EH (cell line): ENCODE results near the gene AKAP7.
"Not testable (repeated sequence)": the region's sequence is repeated elsewhere in the genome, so short reads cannot be mapped to it uniquely, and the experiment has no call there.

Experiments
- DNase-seq: peaks from one replicate; pipeline ENCODE4 v3.0.0-alpha.2; 2015; ENCODE audit warnings: low read depth

The AKAP7 gene

GRCh38 chr6:131251590-131252199 is 116.4 kb downstream of the AKAP7 start:
- no peak for DNase-seq

DNA sequence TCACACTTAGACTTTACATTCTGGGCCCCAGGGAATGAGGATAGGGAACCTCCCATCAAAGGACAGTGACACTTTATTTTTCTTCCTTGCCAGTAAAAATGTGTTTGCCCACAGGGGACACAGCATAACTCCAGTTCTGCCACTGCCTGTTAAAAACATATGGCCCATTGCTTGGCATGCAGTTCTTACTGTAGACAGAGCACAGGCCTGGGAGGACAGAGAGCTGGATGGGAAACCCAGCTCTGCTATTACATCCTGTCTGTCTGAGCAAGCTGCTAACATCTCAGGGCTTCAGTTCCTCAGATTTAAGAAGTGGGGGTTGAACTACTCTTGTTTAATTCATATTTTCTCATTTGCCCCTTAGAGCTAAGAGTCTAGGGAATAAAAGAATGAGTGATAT is 120.2 kb downstream of the AKAP7 start:
- DNase-seq = no peak

GRCh38 chr6:131255911-131256310 is 120.6 kb downstream of the AKAP7 start:
- DNase-seq = no peak

GRCh38 chr6:131257104-131257503 is 121.8 kb downstream of the AKAP7 start:
- DNase-seq = no peak

- DNase-seq = no peak
Measured at GRCh38 chr6:131258010-131258652, 122.9 kb downstream of the AKAP7 start.

- DNase-seq = no peak
Measured at GRCh38 chr6:131258816-131259476, 123.7 kb downstream of the AKAP7 start.

- DNase-seq = not testable (repeated sequence)
Measured at GRCh38 chr6:131260960-131261359, 125.7 kb downstream of the AKAP7 start.

GRCh38 chr6:131262060-131262459 is 126.8 kb downstream of the AKAP7 start:
- no peak for DNase-seq

DNA sequence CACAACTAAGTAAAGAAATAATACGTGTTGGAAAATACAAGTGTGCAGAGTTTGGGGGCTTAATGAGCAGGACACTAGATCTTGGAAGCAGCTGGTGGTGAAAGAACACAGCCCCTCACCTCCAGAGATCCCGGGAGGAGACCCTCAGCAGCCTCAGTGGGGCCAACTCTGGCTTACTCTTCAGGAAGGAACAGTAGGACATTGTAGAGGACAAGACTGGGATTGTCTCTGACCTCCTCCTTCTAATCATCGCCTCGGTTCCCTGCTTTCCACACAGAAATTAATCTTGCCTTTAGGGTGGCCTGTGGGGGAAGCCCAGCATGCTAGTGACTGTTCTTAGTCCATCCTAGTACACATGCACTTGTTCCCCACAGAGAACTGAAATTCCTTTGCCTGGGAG is 130.7 kb downstream of the AKAP7 start:
- DNase-seq = no peak

GRCh38 chr6:131268303-131268702 is 133.0 kb downstream of the AKAP7 start:
- DNase-seq = no peak

DNA sequence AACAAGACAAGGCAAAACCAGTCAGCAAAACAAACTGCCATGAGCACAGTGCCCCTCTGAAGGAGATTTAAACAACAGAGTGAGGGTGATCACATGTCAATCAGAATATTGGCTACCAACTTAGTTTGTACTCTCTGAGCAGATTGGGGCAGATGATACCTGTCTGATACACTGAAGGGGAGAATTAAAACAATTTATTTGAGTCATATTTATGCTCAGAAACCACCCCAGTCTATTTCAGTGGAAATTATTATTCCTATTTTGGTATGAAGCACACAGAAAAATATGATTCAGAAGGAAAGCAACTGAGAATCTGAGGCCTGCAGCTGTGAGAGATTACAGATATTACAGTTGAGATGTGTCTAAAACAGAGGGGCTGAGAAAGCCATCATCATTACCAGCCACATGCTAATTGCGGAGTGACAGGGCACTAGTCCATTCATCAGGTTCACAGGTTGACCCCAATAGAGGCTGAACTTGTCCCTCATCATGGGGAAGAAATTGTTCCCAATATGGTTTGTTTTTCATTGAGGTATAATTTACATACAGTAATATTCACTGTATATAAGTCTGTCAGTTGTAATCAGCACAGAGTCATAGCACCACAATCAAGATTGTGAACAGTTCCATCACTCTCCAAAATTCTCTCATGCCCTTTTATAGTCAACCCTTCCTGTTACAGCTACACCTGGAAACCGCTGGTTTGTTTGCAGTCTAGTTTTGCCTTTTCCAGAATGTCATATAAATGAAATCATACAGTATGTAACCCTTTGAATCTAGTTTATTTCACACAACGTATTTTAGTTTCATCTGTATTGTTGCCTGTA is 134.5 kb downstream of the AKAP7 start:
- no peak for DNase-seq

DNA sequence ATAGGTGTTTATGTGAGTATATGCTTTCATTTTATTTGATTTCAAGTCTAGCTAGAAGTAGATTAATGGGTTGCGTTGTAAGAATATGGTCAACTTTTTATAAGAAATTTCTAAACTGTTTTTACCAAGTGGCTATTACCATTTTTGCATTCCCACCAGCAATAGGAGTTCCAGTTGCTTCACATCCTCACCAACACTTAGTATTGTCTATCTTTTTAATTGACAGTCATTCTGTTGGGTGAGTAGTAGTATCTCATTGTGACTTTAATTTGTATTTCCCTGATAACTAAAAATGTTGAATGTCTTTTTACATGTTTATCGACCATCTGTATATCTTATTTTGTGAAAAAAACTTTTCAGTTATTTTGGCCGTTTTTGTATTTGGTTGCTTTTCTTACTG is 135.3 kb downstream of the AKAP7 start:
- DNase-seq = no peak

- DNase-seq = no peak
Measured at GRCh38 chr6:131275273-131275672, 140.0 kb downstream of the AKAP7 start.

- DNase-seq = no peak
Measured at GRCh38 chr6:131277591-131277990, 142.3 kb downstream of the AKAP7 start.

DNA sequence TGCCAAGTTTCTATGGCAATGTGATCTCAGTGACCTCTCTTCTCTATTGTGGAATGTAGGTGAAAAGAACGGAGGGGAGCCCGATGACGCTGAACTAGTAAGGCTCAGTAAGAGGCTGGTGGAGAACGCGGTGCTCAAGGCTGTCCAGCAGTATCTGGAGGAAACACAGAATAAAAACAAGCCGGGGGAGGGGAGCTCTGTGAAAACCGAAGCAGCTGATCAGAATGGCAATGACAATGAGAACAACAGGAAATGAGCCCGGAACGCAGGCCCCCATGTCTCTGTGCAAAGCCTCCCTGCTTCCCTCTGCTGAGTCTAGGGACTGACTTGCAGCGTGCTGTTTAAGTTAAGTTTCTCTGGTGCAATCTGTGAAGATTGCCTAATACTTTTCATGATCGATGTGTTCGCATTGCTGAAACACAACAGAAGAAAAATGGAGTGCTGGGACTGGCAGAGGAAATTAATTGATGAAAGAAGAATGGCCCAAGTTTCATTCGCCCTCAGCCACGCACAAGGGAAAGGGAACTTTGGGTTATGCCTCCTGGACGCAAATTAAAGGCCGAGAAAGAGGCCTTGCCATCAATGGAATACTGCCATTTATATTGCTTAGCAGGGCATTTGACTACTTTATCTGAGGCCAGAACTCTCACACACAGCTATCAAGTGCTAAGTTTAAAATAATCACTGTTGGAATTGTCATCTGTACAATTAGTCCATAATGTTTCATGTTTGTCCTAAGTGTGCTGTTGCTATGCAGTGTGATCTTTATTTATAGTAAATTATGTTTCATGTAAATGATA is 146.4 kb downstream of the AKAP7 start:
- no peak for DNase-seq

- DNase-seq = no peak
Measured at GRCh38 chr6:131282365-131282764, 147.1 kb downstream of the AKAP7 start.

GRCh38 chr6:131283466-131284175 is 148.4 kb downstream of the AKAP7 start:
- DNase-seq = no peak

DNA sequence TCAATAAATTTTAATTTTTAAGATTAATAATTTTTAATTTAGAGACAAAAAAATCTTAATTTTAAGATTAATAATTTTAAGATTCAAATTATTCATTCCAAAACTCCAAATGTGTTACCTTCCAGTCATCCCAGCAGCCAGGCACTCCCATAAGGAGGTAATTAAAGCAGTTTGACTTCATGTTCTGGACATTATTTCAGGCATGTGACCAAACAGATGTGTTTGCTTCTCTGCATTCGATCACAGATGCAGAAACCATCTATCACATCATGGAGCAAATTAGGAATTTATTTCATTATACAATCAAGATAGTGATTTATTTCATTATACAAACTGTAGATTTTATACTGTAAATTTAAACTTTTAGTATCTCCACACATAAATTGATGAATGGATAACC is 150.3 kb downstream of the AKAP7 start:
- no peak for DNase-seq

- no peak for DNase-seq
Measured at GRCh38 chr6:131286469-131287040, 151.3 kb downstream of the AKAP7 start.

DNA sequence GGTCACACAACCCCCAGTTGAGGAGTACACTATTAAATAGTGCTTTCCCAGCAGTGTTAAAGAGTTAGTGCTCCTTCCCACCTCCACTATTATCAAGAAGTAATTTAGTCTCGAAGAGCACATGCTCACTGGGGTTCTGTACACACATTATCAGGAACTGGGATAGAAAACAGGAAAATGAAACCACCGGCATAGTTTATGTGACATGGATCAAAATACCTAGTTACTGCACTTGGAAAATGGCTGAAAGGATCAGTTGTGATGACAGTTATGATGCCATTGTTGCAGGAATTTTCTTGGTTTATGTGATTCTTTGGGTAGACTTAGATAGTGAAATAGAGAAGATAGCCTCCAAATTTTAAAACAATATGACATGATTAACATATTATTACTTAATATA is 152.9 kb downstream of the AKAP7 start:
- no peak for DNase-seq

GRCh38 chr6:131290955-131291354 is 155.7 kb downstream of the AKAP7 start:
- no peak for DNase-seq
